GM19043 (cell line): ENCODE data around the gene LAIR1.
"Not testable (repeated sequence)": the region's sequence is repeated elsewhere in the genome, so short reads cannot be mapped to it uniquely, and the experiment has no call there.

Source experiments
- ATAC-seq: cut with Tn5 transposase; IDR thresholded peaks from one replicate; pipeline ENCODE4 v1.9.1; 2021; ENCODE audit warnings: low read depth; ENCODE audit not compliant: unreplicated experiment

LAIR1 gene

GRCh38 chr19:54351474-54351873 is 13.3 kb downstream of the LAIR1 start:
- ATAC-seq, result no peak

- no peak for ATAC-seq
Observed at GRCh38 chr19:54345938-54346386, 18.8 kb downstream of the LAIR1 start.

- no peak for ATAC-seq
Observed at GRCh38 chr19:54343868-54344267, 20.9 kb downstream of the LAIR1 start.

GRCh38 chr19:54341295-54341694 is 23.4 kb downstream of the LAIR1 start:
- ATAC-seq, result no peak

GRCh38 chr19:54339646-54340358 is 24.9 kb downstream of the LAIR1 start:
- ATAC-seq, result no peak

- ATAC-seq, result no peak
Observed at GRCh38 chr19:54338521-54338920, 26.2 kb downstream of the LAIR1 start.

- ATAC-seq, result no peak
Observed at GRCh38 chr19:54337858-54338230, 26.9 kb downstream of the LAIR1 start.

- ATAC-seq, result no peak
Observed at GRCh38 chr19:54336893-54337857, 27.6 kb downstream of the LAIR1 start.

- no peak for ATAC-seq
Observed at GRCh38 chr19:54335979-54336892, 28.5 kb downstream of the LAIR1 start.

GRCh38 chr19:54335164-54335563 is 29.6 kb downstream of the LAIR1 start:
- ATAC-seq, result no peak

GRCh38 chr19:54333586-54334298 is 31.0 kb downstream of the LAIR1 start:
- no peak for ATAC-seq

- no peak for ATAC-seq
Observed at GRCh38 chr19:54332149-54332548, 32.6 kb downstream of the LAIR1 start.

GRCh38 chr19:54331626-54332025 is 33.1 kb downstream of the LAIR1 start:
- ATAC-seq, result no peak

GRCh38 chr19:54329476-54330165 is 35.1 kb downstream of the LAIR1 start:
- ATAC-seq, result no peak

GRCh38 chr19:54328781-54329180 is 36.0 kb downstream of the LAIR1 start:
- ATAC-seq, result not testable (repeated sequence)

- ATAC-seq, result no peak
Observed at GRCh38 chr19:54325631-54326030, 39.1 kb downstream of the LAIR1 start.

GRCh38 chr19:54325194-54325621 is 39.5 kb downstream of the LAIR1 start:
- ATAC-seq, result no peak

GRCh38 chr19:54324071-54324470 is 40.7 kb downstream of the LAIR1 start:
- ATAC-seq, result no peak

GRCh38 chr19:54322934-54323333 is 41.8 kb downstream of the LAIR1 start:
- ATAC-seq, result not testable (repeated sequence)
